Measurements from ENCODE around the gene PHF20.

Gene PHF20

GRCh38 chr20:35796571-35796970, 24.8 kb downstream of the PHF20 start:
- H3K9me3 ChIP-seq (ENCODE audit: control extremely low read depth in 1 of 5, control insufficient read depth in 4 of 5, insufficient read depth in 2 of 5, low read depth in 1 of 5, low read length in 4 of 5) = no peaks in the 10 kb centered on the region
- ChIA-PET POLR2A (interaction anchor here (0.7 to 0.8 kb wide), 3 partner anchors 54 to 156 kb away, joined by 3 to 5 read pairs (median 3); partner anchors contain the start of gene RBM39), CTCF (interaction anchor here (0.6 to 2.1 kb wide), 8 partner anchors 15 to 66 kb away, joined by 3 to 7 read pairs (median 4); partner anchors contain the start of gene RBM39)
- WGBS (ENCODE audit: insufficient coverage) = 0% methylated on average over 1 of the region's 2 CpGs
- H3K36me3 ChIP-seq (ENCODE audit: control insufficient read depth in 4 of 4, insufficient read depth in 4 of 4, low read length in 3 of 4) = peaks cover 0 to 13% (median 7%) of the 10 kb centered on the region in 4 experiments
- H3K27me3 ChIP-seq (replicated peaks in 2 of 5; ENCODE audit: control insufficient read depth in 4 of 5, insufficient read depth in 5 of 5, low read length in 4 of 5) = no peaks in the 10 kb centered on the region
- DNase-seq = peak; percentile 79 to 93 (median 87)
- peaks cover 13 to 25% (median 14%) of the 10 kb centered on the region in 4 experiments for H3K4me1 ChIP-seq (ENCODE audit: control extremely low read depth in 1 of 4, control insufficient read depth in 4 of 4, insufficient read depth in 4 of 4, low read length in 3 of 4)
- peak overlapping the region; percentile 97 to 98 for H3K27ac ChIP-seq (ENCODE audit: insufficient read depth in 1 of 2, low read depth in 1 of 2, low read length in 2 of 2, poor library complexity in 1 of 2, severe bottlenecking in 2 of 2)
- peak overlapping the region in 2 of 7 experiments; percentile 22 to 53 for H3K4me3 ChIP-seq (ENCODE audit: control insufficient read depth in 1 of 7, extremely low read depth in 1 of 7, insufficient read depth in 4 of 7, low read depth in 2 of 7, low read length in 6 of 7)

- 100% methylated on average over 1 of the region's 1 CpG for WGBS (ENCODE audit: insufficient coverage)
- ChIA-PET POLR2A (no interaction called here), CTCF (interaction anchor here (1.2 to 1.7 kb wide), 4 partner anchors 10 to 199 kb away, joined by 3 to 5 read pairs (median 5); partner anchors contain the start of gene RBM39)
- Histone ChIP-seq H3K27me3 (replicated peaks in 2 of 5; ENCODE audit: control insufficient read depth in 4 of 5, insufficient read depth in 5 of 5, low read length in 4 of 5) (no peaks in the 10 kb centered on the region), H3K36me3 (ENCODE audit: control insufficient read depth in 4 of 4, insufficient read depth in 4 of 4, low read length in 3 of 4) (peaks cover 10 to 34% (median 16%) of the 10 kb centered on the region in 4 experiments), H3K4me1 (ENCODE audit: control extremely low read depth in 1 of 4, control insufficient read depth in 4 of 4, insufficient read depth in 4 of 4, low read length in 3 of 4) (peaks cover 2 to 7% (median 2%) of the 10 kb centered on the region in 4 experiments), H3K27ac (ENCODE audit: insufficient read depth in 1 of 2, low read depth in 1 of 2, low read length in 2 of 2, poor library complexity in 1 of 2, severe bottlenecking in 2 of 2) (no peak overlapping the region), H3K9me3 (ENCODE audit: control extremely low read depth in 1 of 5, control insufficient read depth in 4 of 5, insufficient read depth in 2 of 5, low read depth in 1 of 5, low read length in 4 of 5) (no peaks in the 10 kb centered on the region), H3K4me3 (ENCODE audit: control insufficient read depth in 1 of 7, extremely low read depth in 1 of 7, insufficient read depth in 4 of 7, low read depth in 2 of 7, low read length in 6 of 7) (no peak overlapping the region)
- DNase-seq = no peak
Observed at GRCh38 chr20:35801865-35802264, 30.1 kb downstream of the PHF20 start.

- no peak overlapping the region for H3K27ac ChIP-seq (ENCODE audit: insufficient read depth in 1 of 2, low read depth in 1 of 2, low read length in 2 of 2, poor library complexity in 1 of 2, severe bottlenecking in 2 of 2)
- H3K4me3 ChIP-seq (ENCODE audit: control insufficient read depth in 1 of 7, extremely low read depth in 1 of 7, insufficient read depth in 4 of 7, low read depth in 2 of 7, low read length in 6 of 7) = no peak overlapping the region
- no peaks in the 10 kb centered on the region for H3K9me3 ChIP-seq (ENCODE audit: control extremely low read depth in 1 of 5, control insufficient read depth in 4 of 5, insufficient read depth in 2 of 5, low read depth in 1 of 5, low read length in 4 of 5)
- H3K4me1 ChIP-seq (ENCODE audit: control extremely low read depth in 1 of 4, control insufficient read depth in 4 of 4, insufficient read depth in 4 of 4, low read length in 3 of 4) = no peaks in the 10 kb centered on the region
- no peaks in the 10 kb centered on the region for H3K27me3 ChIP-seq (replicated peaks in 2 of 5; ENCODE audit: control insufficient read depth in 4 of 5, insufficient read depth in 5 of 5, low read length in 4 of 5)
- no peak for DNase-seq
- no CpG with 5 or more reads among the region's 3 CpGs for WGBS (ENCODE audit: insufficient coverage)
- H3K36me3 ChIP-seq (ENCODE audit: control insufficient read depth in 4 of 4, insufficient read depth in 4 of 4, low read length in 3 of 4) = peaks cover 12 to 40% (median 21%) of the 10 kb centered on the region in 4 experiments
- ChIA-PET CTCF (no interaction called here), POLR2A (no interaction called here)
Observed at GRCh38 chr20:35806075-35806474, 34.3 kb downstream of the PHF20 start.

- H3K4me1 ChIP-seq (ENCODE audit: control extremely low read depth in 1 of 4, control insufficient read depth in 4 of 4, insufficient read depth in 4 of 4, low read length in 3 of 4) = no peaks in the 10 kb centered on the region
- peaks cover 7 to 28% (median 13%) of the 10 kb centered on the region in 4 experiments for H3K36me3 ChIP-seq (ENCODE audit: control insufficient read depth in 4 of 4, insufficient read depth in 4 of 4, low read length in 3 of 4)
- H3K27ac ChIP-seq (ENCODE audit: insufficient read depth in 1 of 2, low read depth in 1 of 2, low read length in 2 of 2, poor library complexity in 1 of 2, severe bottlenecking in 2 of 2) = no peak overlapping the region
- ChIA-PET CTCF (no interaction called here), POLR2A (no interaction called here)
- H3K9me3 ChIP-seq (ENCODE audit: control extremely low read depth in 1 of 5, control insufficient read depth in 4 of 5, insufficient read depth in 2 of 5, low read depth in 1 of 5, low read length in 4 of 5) = no peaks in the 10 kb centered on the region
- DNase-seq = no peak
- no CpG with 5 or more reads among the region's 2 CpGs for WGBS (ENCODE audit: insufficient coverage)
- no peak overlapping the region for H3K4me3 ChIP-seq (ENCODE audit: control insufficient read depth in 1 of 7, extremely low read depth in 1 of 7, insufficient read depth in 4 of 7, low read depth in 2 of 7, low read length in 6 of 7)
- H3K27me3 ChIP-seq (replicated peaks in 2 of 5; ENCODE audit: control insufficient read depth in 4 of 5, insufficient read depth in 5 of 5, low read length in 4 of 5) = no peaks in the 10 kb centered on the region
Observed at GRCh38 chr20:35807877-35808276, 36.1 kb downstream of the PHF20 start.

- 100% methylated on average over 2 of the region's 2 CpGs for whole genome bisulfite sequencing (ENCODE audit: insufficient coverage)
- H3K27me3 ChIP-seq (replicated peaks in 2 of 5; ENCODE audit: control insufficient read depth in 4 of 5, insufficient read depth in 5 of 5, low read length in 4 of 5) = no peaks in the 10 kb centered on the region
- ChIA-PET POLR2A (no interaction called here), CTCF (no interaction called here)
- H3K27ac ChIP-seq (ENCODE audit: insufficient read depth in 1 of 2, low read depth in 1 of 2, low read length in 2 of 2, poor library complexity in 1 of 2, severe bottlenecking in 2 of 2) = no peak overlapping the region
- peaks cover 2 to 18% (median 7%) of the 10 kb centered on the region in 4 experiments for H3K36me3 ChIP-seq (ENCODE audit: control insufficient read depth in 4 of 4, insufficient read depth in 4 of 4, low read length in 3 of 4)
- H3K4me3 ChIP-seq (ENCODE audit: control insufficient read depth in 1 of 7, extremely low read depth in 1 of 7, insufficient read depth in 4 of 7, low read depth in 2 of 7, low read length in 6 of 7) = no peak overlapping the region
- DNase-seq = no peak
- peaks cover 0 to under 1% (median 0%) of the 10 kb centered on the region in 4 experiments for H3K4me1 ChIP-seq (ENCODE audit: control extremely low read depth in 1 of 4, control insufficient read depth in 4 of 4, insufficient read depth in 4 of 4, low read length in 3 of 4)
- H3K9me3 ChIP-seq (ENCODE audit: control extremely low read depth in 1 of 5, control insufficient read depth in 4 of 5, insufficient read depth in 2 of 5, low read depth in 1 of 5, low read length in 4 of 5) = no peaks in the 10 kb centered on the region
Observed at GRCh38 chr20:35820715-35821114, 48.9 kb downstream of the PHF20 start.

- no peak for DNase-seq
- WGBS (ENCODE audit: insufficient coverage) = 100% methylated on average over 7 of the region's 8 CpGs
- Histone ChIP-seq H3K27ac (ENCODE audit: insufficient read depth in 1 of 2, low read depth in 1 of 2, low read length in 2 of 2, poor library complexity in 1 of 2, severe bottlenecking in 2 of 2) (no peak overlapping the region), H3K4me3 (ENCODE audit: control insufficient read depth in 1 of 7, extremely low read depth in 1 of 7, insufficient read depth in 4 of 7, low read depth in 2 of 7, low read length in 6 of 7) (no peak overlapping the region), H3K4me1 (ENCODE audit: control extremely low read depth in 1 of 4, control insufficient read depth in 4 of 4, insufficient read depth in 4 of 4, low read length in 3 of 4) (peaks cover 0 to 10% (median 5%) of the 10 kb centered on the region in 4 experiments), H3K27me3 (replicated peaks in 2 of 5; ENCODE audit: control insufficient read depth in 4 of 5, insufficient read depth in 5 of 5, low read length in 4 of 5) (no peaks in the 10 kb centered on the region), H3K36me3 (ENCODE audit: control insufficient read depth in 4 of 4, insufficient read depth in 4 of 4, low read length in 3 of 4) (peaks cover 2 to 18% (median 7%) of the 10 kb centered on the region in 4 experiments), H3K9me3 (ENCODE audit: control extremely low read depth in 1 of 5, control insufficient read depth in 4 of 5, insufficient read depth in 2 of 5, low read depth in 1 of 5, low read length in 4 of 5) (no peaks in the 10 kb centered on the region)
- POLR2A ChIA-PET = no interaction called here
- CTCF ChIA-PET = interaction anchor here (1.5 kb wide), 1 partner anchor 10 kb away, joined by 7 read pairs; no protein-coding TSS in a partner anchor
Observed at GRCh38 chr20:35821807-35822242, 50.0 kb downstream of the PHF20 start.

GRCh38 chr20:35823147-35823546, 51.3 kb downstream of the PHF20 start:
- DNase-seq = peak in 1 of 3 donors; percentile 8
- ChIA-PET POLR2A (interaction anchor here (0.6 kb wide), 1 partner anchor 46 kb away, joined by 3 read pairs; no protein-coding TSS in a partner anchor), CTCF (no interaction called here)
- H3K27me3 ChIP-seq (replicated peaks in 2 of 5; ENCODE audit: control insufficient read depth in 4 of 5, insufficient read depth in 5 of 5, low read length in 4 of 5) = no peaks in the 10 kb centered on the region
- no peak overlapping the region for H3K27ac ChIP-seq (ENCODE audit: insufficient read depth in 1 of 2, low read depth in 1 of 2, low read length in 2 of 2, poor library complexity in 1 of 2, severe bottlenecking in 2 of 2)
- no peak overlapping the region for H3K4me3 ChIP-seq (ENCODE audit: control insufficient read depth in 1 of 7, extremely low read depth in 1 of 7, insufficient read depth in 4 of 7, low read depth in 2 of 7, low read length in 6 of 7)
- no peaks in the 10 kb centered on the region for H3K9me3 ChIP-seq (ENCODE audit: control extremely low read depth in 1 of 5, control insufficient read depth in 4 of 5, insufficient read depth in 2 of 5, low read depth in 1 of 5, low read length in 4 of 5)
- WGBS (ENCODE audit: insufficient coverage) = 97% methylated on average over 4 of the region's 6 CpGs
- peaks cover 2 to 18% (median 7%) of the 10 kb centered on the region in 4 experiments for H3K36me3 ChIP-seq (ENCODE audit: control insufficient read depth in 4 of 4, insufficient read depth in 4 of 4, low read length in 3 of 4)
- H3K4me1 ChIP-seq (ENCODE audit: control extremely low read depth in 1 of 4, control insufficient read depth in 4 of 4, insufficient read depth in 4 of 4, low read length in 3 of 4) = peaks cover 0 to 14% (median 5%) of the 10 kb centered on the region in 4 experiments
